NCI-H345 (cell line): Measurements from ENCODE around the gene DAB1.

Experiments
- DNase-seq: peaks from one replicate; lab custom pipeline; 2025; lab: John Stamatoyannopoulos, UW

Gene DAB1

GRCh38 chr1:57316861-57317260 is 107.0 kb downstream of the DAB1 start:
- DNase-seq: no peak

DNA sequence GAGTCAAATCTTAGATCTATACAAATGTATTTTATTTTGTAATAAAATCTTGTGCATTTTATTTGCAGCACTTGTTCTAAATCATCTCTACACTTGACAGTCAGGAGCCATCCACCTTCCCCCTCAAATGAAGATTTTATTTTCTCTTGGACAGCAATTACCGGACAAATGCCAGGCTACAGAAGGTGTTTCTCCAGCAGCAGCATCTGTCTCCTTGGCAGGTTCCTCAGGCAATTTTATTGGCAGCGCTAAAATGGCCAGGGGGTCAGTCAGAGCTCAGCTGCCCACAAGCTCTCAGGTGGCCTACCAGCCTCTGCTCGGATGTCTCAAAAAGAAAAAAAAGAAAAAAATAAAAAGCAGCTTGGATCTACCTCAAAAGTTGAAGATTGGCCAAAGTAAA is 107.6 kb downstream of the DAB1 start:
- DNase-seq: no peak

DNA sequence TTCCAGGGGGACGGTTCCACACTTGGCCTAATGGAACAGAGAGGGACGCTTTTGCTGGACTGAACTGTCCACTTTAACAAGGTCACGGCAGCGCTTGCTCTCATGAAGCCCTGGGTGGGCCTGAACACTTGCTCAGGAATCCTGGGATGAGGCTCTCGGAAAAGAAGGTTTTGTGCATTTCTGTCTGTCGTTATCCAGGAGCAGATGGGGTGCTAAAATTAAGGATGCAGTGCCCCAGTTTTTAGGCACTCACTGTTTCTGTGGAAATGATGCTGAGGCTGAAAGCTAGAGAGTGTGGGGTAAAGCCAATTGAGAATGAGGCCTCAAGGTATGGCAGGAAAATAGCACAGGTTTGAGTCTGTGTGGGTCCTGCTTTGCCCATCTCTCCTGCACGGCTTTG is 111.0 kb downstream of the DAB1 start:
- DNase-seq: no peak

DNA sequence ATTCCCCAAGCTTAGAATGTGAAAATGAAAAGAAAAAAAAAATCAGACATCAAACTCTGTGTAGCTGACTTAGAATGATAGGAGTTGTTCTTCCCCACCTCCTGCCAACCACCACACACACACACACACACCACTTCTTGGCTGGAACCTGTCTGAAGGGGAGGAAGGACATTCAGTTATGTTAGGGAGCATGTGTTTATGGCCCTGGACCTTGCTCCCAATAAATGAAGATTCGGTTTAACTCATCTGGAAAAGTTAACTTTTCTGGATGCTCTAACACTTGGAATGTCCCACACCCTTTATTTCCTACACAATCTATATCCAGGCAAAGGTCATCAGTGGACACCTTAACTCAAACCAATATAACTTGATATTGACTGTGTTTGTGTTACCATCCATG is 112.4 kb downstream of the DAB1 start:
- DNase-seq: no peak

GRCh38 chr1:57311006-57311405 is 112.9 kb downstream of the DAB1 start:
- DNase-seq: no peak

GRCh38 chr1:57309630-57310029 is 114.2 kb downstream of the DAB1 start:
- DNase-seq: no peak

DNA sequence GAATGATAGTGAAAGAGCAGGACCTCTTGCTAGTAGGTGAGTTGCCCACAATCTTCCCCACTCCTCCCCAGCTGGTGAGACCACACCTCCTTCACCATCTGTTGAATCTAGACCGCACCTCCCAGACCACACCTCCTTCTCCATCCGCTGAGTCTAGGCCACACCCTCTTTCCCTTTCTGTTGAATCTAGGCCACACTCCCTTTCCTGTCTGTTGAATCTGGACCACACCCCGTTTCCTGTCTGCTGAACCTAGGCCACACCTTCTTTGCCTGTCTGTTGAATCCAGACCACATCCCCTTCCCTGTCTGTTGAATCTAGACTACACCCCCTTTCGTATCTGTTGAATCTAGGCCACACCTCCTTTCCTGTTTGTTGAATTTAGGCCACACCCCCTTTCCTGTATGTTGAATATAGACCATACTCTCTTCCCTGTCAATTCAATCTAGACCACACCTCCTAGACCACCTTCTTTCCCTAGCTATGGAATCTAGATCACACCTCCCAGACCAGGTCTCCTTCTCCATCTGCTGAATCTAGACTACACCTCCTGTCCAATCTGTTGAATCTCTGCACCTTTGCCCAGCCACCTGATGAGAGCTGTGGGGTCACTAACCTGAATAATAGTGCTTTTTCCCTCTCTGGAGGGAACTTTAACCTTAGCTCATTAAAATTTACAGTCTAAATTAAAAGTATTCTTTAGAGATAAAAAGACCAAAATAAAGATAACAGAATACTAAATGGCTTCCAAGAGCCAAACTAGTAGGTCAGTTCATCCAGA is 116.3 kb downstream of the DAB1 start:
- no peak for DNase-seq

- DNase-seq: no peak
These were observed 119.3 kb downstream of the DAB1 start for GRCh38 chr1:57304591-57304990.

DNA sequence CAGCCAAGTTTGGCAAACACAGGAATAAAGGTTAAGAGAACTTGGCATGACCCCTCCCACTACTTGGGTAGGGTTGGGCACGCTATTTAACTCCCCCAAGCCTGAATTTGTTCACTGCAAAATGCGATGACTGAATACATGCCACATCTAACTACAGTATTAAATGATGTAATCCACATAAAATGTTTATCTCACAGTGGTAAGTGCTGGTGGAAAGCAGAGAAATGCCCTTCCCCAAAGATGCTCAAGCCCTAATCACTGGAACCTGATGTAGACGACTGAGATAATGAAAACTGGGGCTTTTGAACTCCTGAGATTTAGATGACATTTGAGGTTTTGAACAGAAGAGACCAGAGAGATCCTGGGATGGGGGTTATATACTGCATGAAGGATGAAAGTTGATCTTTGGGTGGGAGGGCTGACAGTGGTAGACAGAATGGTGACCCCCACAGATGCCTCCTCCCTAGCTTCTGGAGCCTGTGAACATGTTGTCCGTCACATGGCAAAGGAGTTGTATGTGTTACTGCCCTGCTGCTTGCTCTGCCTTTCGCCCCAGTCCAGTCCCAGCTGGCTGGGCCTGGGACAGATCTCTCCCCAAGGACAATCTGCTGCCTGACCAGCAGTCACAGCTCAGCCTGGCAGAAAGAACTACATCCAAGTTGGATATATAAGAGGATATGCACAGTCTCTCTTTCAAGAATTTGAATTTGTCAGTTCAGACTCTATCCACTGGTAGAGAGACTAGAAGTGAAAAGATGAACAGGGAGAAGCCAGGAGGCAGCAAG is 120.9 kb downstream of the DAB1 start:
- DNase-seq: no peak

GRCh38 chr1:57300186-57300585 is 123.7 kb downstream of the DAB1 start:
- no peak for DNase-seq

DNA sequence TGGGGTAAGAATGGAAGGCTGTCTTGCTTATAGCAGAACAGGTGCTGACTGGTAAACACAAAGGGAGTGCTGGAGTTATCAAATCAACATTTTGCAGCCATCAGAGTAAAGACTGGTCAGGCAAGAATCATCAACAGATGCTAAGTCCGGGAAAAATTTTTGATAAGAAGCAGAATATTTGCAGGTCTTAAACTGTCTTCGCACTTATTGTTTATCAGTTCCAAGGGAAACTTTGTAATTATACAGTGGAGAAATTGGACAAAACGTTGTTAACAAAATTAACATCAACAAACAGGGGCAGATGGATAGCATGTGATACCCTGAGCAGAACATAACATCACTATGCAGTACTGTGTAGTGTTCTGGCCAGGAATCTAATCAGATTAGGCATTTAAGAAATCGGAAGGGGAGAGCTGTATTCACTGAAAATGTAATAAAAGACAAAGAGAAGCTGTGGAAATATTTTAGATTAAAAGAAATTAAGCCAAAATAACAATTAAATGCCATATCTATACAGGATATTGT is 127.1 kb downstream of the DAB1 start:
- DNase-seq: no peak

- DNase-seq: no peak
These were observed 128.5 kb downstream of the DAB1 start for GRCh38 chr1:57295326-57295725.

DNA sequence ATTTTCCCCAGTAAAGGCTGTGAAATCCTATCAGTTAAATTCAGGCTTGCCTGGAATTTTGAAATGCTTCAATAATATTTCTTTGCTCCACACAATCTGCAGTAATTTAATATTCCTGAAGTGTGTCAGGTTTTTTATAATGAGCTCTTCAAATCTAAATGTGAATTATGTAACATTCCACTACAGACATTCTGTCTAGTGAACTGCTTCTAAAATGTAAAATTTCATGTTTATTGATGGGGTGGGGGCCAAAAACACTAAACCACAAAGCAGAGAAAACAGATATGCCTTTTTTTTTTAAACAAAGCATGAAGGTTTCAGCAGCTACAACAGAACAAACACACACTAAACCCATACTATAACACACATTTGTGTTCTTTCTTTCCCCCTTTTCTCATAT is 129.7 kb downstream of the DAB1 start:
- no peak for DNase-seq

DNA sequence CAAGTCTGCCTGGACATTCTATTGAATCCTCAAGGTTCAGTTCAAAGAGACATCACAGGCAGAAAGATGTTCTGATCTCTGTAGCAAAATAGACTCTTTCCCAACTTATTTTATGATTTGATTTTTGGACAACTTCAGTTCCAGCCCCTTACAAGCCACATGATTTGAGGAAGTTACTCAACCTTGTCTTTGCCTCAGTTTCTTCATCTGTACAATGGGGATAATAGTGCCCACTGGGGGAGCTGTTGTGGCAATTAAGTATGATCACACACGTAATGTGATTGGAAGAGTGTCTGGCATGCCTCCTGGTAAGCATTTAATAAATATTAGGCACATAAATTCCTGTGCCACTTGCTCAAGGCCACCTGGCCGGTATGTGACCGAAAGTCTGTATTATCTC is 130.6 kb downstream of the DAB1 start:
- no peak for DNase-seq

DNA sequence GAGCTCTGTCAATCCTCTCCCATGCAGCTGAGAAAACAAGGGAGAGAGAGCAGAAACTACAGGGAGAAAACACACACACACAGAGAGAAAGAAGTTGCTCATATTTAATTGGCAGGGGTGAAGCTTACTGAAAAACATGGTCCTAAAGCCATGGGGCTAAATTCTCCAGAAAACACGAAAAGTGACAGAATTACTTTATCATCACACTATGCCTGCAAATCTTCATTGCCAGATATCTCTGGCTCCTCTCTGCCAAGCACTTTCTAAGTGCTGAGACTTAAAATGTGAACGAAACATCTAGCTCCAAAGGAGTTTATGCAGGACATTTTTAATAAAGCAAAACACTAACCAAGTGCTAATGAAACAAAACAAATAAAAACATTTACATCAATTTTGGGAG is 134.1 kb downstream of the DAB1 start:
- no peak for DNase-seq

DNA sequence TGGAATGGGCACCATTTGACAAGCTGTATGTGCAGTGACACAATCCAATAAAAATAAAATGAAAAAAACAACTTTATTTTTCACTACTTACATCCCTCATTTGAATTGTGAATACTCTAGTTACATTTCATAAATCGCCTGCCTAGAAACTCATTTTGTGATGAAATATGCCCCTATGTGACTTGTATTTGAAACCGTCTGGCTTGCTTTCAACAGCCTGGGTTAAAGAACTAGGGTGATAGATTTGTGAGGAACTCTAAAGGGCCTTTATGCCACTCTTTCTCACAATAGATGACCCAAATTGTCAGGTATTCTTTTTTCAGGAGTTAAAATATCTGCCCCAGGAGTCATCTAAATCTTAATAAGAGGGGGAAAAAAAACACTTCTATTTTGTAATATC is 137.9 kb downstream of the DAB1 start:
- no peak for DNase-seq

DNA sequence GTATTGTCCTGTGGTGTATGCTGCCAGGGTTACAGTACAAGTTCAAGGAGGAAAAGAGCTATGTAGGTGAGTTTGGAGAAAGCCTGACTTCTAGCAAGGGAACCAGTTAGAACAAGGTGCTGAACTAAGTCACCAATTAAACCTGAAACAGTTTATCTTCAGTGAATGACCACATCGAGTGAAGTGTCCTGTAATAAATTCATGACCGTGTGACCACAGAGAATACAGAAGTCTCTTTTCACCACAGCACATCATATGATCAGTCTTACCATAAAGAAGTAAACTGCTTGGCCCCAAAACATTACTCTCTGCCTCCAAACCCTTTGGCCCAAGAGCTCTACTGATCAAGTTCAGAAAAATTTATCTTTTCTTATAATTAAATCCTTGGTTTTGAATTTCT is 141.4 kb downstream of the DAB1 start:
- no peak for DNase-seq

- DNase-seq: no peak
These were observed 142.5 kb downstream of the DAB1 start for GRCh38 chr1:57281324-57281723.

- peak; percentile 1 for DNase-seq
These were observed 143.8 kb downstream of the DAB1 start for GRCh38 chr1:57279909-57280666.

DNA sequence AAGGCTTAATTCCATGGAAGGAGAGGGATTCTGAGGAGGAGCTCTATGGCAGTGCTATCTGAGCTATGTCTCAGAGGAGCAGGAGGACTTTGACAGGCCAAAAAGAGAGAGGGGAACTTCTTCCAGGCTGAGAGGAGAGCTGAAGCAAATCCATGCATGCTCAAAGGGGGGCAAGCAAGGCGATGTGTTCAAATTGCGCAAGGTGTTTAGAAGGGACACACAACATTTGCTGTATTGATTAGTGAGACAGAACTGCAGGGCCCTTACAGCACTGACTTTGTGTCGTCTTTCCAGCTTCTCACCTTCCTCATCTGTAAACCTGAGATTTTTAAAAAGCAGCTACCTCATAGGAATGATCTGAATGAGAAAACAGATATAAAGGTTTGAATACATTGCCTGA is 145.3 kb downstream of the DAB1 start:
- DNase-seq: no peak

DNA sequence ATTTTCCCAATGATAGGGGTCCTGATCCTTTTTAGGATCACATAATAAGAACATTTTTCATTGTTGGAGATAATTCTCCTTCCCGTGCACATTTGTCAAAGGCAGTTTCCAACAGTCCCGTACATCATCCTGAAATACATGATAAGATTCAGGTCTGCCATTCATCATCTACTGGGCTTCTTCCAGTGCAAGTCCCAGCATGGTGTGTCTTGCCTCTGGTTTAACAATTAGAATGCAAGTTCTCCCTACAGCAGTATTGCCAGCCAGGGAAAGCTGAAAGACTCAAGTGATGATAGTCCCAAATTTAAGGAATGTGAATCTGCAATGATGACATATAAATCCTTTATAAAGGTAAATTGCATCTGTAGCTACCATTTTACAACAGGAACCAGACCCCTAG is 146.2 kb downstream of the DAB1 start:
- no peak for DNase-seq

DNA sequence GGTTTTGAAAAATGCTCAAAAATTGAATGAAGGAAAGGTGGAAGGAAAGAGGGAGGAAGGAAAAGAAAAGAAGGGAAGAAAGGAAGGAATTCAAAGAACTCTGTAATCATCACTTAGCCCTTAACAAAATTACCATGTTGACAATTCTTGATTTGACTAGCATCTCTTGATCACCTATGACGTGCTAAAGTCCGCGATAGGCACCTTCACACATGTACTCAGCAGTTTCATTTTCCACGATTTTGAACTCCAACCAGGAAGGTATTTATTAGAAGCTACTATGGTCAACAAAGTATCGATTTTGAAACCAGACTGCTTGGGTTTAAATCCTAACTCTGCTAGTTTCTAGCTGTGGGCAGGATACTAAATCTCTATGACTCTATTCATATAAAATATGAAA is 146.9 kb downstream of the DAB1 start:
- DNase-seq: no peak

DNA sequence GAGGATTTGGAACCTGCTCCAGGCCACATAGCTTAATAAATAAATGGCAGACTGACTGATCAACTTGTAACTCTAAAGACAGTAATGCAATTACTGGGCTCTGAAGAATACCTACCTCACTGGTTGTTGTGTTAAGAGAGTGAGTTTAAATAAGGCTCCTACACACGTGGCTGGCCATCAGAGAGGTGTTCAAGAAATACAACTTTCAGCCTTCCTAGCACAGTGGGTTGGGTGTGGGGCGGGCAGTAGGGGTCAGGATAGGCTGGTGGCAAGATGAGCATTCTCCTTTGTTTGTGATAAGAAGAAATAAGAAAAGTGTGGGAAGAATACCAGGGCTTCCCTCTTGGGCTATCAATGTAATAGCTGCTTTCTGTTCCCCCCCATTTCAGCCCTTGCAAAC is 151.3 kb downstream of the DAB1 start:
- no peak for DNase-seq
